ENCODE measurements around the gene PIGU.
A peak's percentile ranks its signal among the peaks of the same experiment; 100 is the strongest.

Gene PIGU

DNA sequence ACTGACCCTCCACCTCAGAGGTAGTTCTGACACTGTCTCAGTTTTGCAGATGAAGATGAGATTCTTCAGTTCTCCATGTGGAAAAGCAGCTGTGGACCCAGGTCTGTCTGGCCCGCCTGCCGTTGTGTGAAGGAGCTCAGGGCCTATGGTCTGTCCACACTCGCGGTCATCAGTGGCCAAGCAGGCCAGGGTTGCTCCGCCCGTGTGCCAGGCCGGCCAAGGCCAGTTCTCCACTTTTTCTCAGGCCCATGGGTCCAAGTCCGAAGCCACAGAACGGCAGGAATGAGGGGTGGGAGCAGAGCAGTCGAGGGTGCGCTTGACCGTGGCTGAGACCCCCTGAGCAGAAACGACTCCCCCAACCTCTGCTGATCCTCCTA lies 127.0 kb downstream of the PIGU start:
- no peak for DNase-seq (ENCODE audit: low read depth)
- TF ChIP-seq MYC (IDR thresholded peaks at IDR 0.05; ENCODE audit: low read depth, low read length) (no peak), POLR2A (IDR thresholded peaks at IDR 0.05; ENCODE audit: extremely low read depth, insufficient read length) (no peak)
- TF ChIP-seq, protein P1, sequence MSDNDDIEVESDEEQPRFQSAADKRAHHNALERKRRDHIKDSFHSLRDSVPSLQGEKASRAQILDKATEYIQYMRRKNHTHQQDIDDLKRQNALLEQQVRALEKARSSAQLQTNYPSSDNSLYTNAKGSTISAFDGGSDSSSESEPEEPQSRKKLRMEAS (IDR thresholded peaks at IDR 0.05; ENCODE audit: low read depth, low read length): no peak
- TF ChIP-seq, protein P2, sequence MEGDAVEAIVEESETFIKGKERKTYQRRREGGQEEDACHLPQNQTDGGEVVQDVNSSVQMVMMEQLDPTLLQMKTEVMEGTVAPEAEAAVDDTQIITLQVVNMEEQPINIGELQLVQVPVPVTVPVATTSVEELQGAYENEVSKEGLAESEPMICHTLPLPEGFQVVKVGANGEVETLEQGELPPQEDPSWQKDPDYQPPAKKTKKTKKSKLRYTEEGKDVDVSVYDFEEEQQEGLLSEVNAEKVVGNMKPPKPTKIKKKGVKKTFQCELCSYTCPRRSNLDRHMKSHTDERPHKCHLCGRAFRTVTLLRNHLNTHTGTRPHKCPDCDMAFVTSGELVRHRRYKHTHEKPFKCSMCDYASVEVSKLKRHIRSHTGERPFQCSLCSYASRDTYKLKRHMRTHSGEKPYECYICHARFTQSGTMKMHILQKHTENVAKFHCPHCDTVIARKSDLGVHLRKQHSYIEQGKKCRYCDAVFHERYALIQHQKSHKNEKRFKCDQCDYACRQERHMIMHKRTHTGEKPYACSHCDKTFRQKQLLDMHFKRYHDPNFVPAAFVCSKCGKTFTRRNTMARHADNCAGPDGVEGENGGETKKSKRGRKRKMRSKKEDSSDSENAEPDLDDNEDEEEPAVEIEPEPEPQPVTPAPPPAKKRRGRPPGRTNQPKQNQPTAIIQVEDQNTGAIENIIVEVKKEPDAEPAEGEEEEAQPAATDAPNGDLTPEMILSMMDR (IDR thresholded peaks at IDR 0.05; ENCODE audit: low read depth, low read length): no peak
- no peak overlapping the region for H3K4me3 ChIP-seq (ENCODE audit: low read depth, low read length)

DNA sequence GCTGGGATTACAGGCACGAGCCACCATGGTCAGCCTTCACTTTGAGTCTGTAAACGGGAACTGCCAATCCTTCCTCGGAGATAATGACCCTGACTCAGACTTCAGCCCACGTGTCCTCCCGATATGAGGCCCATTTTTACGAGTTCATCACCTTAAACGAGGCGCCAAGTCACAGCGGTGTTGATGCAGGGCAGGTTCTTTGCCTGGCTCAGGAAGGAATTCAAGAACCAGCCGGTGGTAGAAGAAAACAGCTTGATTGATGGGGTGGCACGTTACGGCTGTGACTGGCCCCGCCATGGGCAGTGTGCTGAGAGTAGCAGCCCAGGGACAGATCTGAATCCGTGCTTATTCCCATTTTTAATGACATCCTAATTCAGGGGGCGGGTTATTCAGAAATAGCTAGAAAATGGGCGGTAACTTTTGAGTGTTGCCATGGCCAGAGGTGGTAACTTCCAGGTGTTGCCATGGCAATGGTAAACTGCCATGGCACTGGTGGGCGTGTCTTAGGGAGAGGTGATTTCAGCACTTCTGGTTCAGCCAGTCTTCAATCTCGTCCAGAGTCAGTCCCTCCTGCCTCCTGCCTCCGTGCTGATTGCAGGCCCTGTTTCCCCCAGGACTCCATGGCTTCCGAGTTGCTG lies 127.5 kb downstream of the PIGU start:
- DNase-seq (ENCODE audit: low read depth): peak; percentile 15
- H3K4me3 ChIP-seq (ENCODE audit: low read depth, low read length): no peak overlapping the region
- TF ChIP-seq, protein P2 (IDR thresholded peaks at IDR 0.05; ENCODE audit: low read depth, low read length): no peak
- no peak for TF ChIP-seq POLR2A (IDR thresholded peaks at IDR 0.05; ENCODE audit: extremely low read depth, insufficient read length)

DNA sequence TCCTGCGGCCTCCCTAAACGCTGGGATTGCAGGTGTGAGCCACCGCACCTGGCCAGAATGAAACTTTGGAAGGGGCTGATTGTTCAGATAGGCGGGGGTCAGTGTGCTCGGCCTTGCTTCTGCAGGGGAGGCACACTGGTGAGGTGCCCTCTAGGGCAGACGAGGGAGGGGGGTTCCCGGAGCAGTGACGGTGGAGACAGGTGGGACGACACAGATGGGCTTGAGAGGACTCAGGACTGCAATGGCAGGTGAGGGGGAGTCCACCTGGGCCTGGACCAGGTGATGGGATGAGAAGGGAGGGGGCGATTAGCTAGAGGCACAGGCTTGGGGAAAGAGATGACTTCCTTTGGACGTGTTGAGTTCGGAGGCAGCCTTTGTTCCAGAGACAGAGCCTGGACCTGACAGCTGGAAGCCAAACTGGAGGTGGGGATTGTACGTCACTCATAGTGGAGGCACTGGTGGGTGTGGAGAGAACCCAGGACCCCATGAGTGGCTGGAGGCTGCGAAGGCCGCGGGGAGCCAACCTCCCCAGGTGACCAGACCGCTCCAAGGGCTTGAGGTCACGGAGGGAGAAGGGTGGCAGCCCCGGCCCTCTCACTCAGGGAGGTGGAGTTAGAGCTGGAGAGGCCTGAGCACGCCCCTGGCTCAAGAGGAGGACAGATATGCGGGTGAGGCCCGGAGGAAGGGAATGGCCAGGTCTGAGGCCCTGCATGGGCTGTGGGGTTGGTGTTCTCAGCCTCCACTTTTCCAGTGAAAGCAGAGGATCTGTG lies 128.9 kb downstream of the PIGU start:
- DNase-seq (ENCODE audit: low read depth): no peak
- TF ChIP-seq MYC (IDR thresholded peaks at IDR 0.05; ENCODE audit: low read depth, low read length): no peak
- no peak for TF ChIP-seq POLR2A (IDR thresholded peaks at IDR 0.05; ENCODE audit: extremely low read depth, insufficient read length)
- TF ChIP-seq, protein P1 (IDR thresholded peaks at IDR 0.05; ENCODE audit: low read depth, low read length): no peak
- TF ChIP-seq, protein P2 (IDR thresholded peaks at IDR 0.05; ENCODE audit: low read depth, low read length): no peak
- no peak overlapping the region for H3K4me3 ChIP-seq (ENCODE audit: low read depth, low read length)

DNA sequence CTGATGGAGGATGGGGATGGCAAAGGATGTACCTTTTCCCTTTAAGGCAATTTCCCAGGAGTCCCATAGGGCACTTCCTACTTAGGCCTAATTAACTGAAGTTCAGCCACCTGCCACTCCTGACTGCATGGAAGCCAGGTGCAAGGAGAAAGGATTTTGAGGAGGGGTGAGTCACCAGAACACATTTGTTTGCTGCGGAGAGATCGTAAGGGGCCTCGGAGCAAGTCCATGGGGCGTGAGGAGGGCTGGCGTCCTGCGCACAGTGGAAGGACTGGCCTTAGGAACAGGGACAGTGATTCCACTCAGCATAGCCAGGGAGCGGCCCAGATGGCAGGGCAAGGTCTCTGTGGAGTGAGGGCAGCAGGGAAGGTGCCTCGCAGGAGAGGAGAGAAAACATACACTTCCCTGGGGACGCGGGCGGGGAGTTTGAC lies 130.1 kb downstream of the PIGU start:
- no peak overlapping the region for H3K4me3 ChIP-seq (ENCODE audit: low read depth, low read length)
- no peak for DNase-seq (ENCODE audit: low read depth)
- TF ChIP-seq, protein P2 (IDR thresholded peaks at IDR 0.05; ENCODE audit: low read depth, low read length): no peak
- TF ChIP-seq POLR2A (IDR thresholded peaks at IDR 0.05; ENCODE audit: extremely low read depth, insufficient read length): no peak
- no peak for TF ChIP-seq MYC (IDR thresholded peaks at IDR 0.05; ENCODE audit: low read depth, low read length)
- TF ChIP-seq, protein P1 (IDR thresholded peaks at IDR 0.05; ENCODE audit: low read depth, low read length): no peak

DNA sequence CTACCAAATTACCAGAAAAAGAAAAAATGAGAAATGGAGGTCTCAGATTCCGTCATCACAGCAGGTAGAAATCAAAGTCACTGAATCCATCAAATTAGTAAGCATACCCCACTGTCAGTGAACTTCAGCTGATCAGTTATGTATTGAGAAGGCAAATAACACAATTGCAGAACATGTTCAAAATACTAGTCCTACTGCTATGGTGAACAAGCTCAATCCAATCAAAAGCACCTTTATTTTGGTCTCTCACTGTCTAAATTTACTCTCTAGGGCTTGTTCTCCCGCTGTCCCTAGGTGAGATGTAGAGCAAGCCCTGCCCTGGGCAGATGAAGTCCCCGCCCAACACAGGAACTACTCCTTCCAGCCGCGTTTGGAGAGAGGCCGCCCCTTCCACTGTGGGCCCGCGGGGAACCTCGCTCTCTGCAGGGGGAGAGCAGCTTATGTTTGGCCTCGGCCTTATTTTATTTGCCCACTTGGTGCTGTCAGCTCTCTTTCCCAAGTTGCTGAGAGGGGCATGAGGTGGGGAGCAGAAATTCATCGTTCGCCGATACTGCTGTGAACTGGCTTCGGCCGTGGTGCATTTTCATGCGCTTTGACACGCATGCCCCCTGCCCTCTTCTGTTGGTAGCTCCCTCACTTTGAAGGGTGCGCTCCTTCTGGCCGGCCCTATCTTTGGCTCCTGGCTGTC lies 132.6 kb downstream of the PIGU start:
- H3K4me3 ChIP-seq (ENCODE audit: low read depth, low read length): no peak overlapping the region
- TF ChIP-seq, protein P2 (IDR thresholded peaks at IDR 0.05; ENCODE audit: low read depth, low read length): no peak
- TF ChIP-seq, protein P1 (IDR thresholded peaks at IDR 0.05; ENCODE audit: low read depth, low read length): no peak
- TF ChIP-seq MYC (IDR thresholded peaks at IDR 0.05; ENCODE audit: low read depth, low read length) (no peak), POLR2A (IDR thresholded peaks at IDR 0.05; ENCODE audit: extremely low read depth, insufficient read length) (no peak)
- DNase-seq (ENCODE audit: low read depth): no peak
